ENCODE measurements around the gene FBLIM1.
"Not testable (repeated sequence)": the region's sequence is repeated elsewhere in the genome, so short reads cannot be mapped to it uniquely, and the experiment has no call there.

Gene FBLIM1

GRCh38 chr1:15767941-15768340 is 9.3 kb downstream of the FBLIM1 start:
- DNase-seq (ENCODE audit: low read depth), result no peak

- DNase-seq (ENCODE audit: low read depth), result no peak
Measured at GRCh38 chr1:15768388-15768787, 9.8 kb downstream of the FBLIM1 start.

DNA sequence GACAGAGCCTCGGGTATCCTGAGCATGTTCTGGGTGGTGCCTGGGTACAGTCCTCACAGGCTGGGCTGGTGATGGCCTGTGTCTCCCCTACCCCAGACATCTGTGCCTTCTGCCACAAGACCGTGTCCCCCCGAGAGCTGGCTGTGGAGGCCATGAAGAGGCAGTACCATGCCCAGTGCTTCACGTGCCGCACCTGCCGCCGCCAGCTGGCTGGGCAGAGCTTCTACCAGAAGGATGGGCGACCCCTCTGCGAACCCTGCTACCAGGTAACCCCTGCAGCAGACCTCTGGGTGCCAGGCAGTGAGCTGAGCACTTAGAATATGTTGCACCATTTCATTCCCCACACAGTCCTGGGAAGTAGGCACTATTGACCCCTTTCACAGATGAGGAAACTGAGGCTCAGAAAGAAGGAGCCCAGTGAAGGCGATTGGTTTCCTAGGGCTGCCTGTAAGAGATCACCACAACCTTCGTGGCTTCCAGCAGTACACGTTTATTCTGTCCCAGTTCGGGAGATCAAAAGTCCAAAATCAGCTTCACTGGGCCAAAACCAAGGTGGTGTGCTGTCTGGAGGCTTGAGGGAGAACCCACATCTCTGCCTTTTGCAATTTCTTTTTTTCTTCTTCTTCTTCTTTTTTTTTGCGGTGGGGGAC is 11.8 kb downstream of the FBLIM1 start:
- no peak for DNase-seq (ENCODE audit: low read depth)

DNA sequence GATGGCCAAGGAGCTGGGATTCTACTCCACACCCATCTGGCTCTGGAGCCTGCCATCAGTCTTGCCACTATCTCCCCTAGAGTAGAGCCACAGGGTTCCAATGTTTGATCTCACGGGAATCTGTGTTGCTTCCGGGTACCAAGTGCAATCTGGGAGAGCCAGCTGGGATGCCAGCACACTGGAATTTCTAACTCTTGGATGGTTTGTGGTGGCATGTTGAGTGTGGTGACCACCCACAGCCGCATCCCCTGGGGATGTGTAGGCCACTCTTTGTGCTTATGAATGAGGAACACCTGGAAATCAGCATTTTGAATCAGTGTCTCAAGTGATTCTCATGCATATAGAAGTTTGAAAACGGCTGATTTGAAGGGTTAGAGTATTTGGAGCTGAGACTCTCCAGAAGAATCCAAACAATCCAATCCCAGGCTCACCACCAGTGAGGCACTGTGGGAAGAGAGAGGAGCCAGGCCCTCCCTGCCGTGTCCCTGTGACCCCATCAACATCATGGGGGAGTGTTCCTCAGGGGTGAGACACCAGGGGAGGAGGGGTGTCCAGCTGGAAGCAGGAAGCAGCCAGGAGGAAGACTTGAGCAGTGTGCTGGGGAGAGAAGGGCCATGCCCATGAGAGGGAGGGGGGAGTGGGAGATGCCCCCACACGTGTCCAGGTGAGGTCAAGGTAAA is 13.4 kb downstream of the FBLIM1 start:
- no peak for DNase-seq (ENCODE audit: low read depth)

DNA sequence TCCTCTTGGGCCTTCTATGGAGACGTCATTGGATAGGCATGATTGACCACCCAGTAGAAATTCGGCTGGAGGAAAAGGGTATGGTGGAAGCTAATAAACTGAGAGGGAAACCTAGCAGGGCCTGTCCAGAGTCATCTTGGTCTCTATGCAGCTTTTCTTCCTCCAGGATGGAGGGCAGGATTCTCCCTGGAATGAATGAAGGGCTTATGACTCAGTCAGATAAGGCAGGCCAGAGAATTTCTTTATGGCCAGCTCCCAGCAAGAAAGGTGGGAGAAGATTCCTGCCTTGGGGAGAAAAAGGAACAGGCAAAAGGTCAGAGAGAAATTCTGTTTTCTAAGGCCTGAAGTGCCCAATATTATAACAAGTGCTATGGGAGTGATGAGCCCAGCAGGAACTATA is 17.1 kb downstream of the FBLIM1 start:
- DNase-seq (ENCODE audit: low read depth), result no peak

DNA sequence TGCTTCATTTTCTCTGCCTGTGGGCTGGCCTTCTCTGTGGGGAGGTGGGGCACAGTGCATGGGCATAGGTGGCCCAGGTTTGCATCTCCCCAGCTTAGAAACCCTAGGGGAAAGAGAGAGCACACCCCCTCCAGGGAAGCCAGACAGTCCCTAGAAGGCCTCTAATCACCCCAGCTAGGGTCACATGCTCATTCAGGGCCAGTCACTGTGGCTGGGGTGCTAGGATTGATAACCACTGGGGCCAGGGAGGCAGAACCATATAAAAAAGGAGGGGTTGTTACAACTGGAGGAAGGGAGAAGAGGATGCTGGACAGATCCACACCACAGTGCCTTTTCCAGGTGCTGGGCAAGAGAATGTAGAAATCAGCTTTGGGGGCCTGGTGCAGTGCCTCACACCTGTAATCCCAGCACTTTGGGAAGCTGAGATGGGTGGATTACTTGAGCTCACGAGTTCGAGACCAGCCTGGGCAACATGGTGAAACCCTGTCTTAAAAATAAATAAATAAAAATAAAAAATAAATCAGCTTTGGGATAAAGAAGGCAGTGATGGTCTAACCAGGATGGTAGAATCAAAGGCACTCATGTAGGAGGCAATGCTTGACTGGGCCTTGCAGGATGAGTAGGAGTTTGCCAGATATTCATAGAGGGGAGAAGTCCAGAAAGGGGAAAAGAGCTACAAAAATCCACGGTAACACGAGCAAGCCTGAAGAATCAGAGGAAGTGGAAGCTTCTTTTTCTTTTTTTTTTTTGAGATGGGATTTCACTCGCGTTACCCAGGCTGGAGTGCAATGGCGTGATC is 19.5 kb downstream of the FBLIM1 start:
- no peak for DNase-seq (ENCODE audit: low read depth)

DNA sequence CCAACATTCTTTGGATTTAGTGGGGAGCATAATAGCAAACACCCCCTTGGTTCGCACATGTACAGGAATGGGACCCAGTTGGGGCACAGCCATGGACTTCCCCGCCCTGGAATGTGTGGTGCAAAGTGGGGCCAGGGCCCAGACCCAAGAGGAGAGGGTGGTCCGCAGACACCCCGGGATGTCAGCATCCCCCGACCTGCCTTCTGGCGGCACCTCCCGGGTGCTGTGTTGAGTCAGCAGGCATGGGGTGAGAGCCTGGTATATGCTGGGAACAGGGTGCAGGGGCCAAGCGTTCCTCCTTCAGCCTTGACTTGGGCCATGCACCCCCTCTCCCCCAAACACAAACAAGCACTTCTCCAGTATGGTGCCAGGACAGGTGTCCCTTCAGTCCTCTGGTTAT is 27.1 kb downstream of the FBLIM1 start:
- no peak for DNase-seq (ENCODE audit: low read depth)

GRCh38 chr1:15786581-15786980 is 28.0 kb downstream of the FBLIM1 start:
- DNase-seq (ENCODE audit: low read depth), result no peak

GRCh38 chr1:15788624-15789301 is 30.2 kb downstream of the FBLIM1 start:
- no peak for DNase-seq (ENCODE audit: low read depth)

GRCh38 chr1:15796086-15796462 is 37.5 kb downstream of the FBLIM1 start:
- no peak for DNase-seq (ENCODE audit: low read depth)

- no peak for DNase-seq (ENCODE audit: low read depth)
Measured at GRCh38 chr1:15797614-15798390, 39.2 kb downstream of the FBLIM1 start.

- DNase-seq (ENCODE audit: low read depth), result peak; percentile 99
Measured at GRCh38 chr1:15799004-15799867, 40.6 kb downstream of the FBLIM1 start.

DNA sequence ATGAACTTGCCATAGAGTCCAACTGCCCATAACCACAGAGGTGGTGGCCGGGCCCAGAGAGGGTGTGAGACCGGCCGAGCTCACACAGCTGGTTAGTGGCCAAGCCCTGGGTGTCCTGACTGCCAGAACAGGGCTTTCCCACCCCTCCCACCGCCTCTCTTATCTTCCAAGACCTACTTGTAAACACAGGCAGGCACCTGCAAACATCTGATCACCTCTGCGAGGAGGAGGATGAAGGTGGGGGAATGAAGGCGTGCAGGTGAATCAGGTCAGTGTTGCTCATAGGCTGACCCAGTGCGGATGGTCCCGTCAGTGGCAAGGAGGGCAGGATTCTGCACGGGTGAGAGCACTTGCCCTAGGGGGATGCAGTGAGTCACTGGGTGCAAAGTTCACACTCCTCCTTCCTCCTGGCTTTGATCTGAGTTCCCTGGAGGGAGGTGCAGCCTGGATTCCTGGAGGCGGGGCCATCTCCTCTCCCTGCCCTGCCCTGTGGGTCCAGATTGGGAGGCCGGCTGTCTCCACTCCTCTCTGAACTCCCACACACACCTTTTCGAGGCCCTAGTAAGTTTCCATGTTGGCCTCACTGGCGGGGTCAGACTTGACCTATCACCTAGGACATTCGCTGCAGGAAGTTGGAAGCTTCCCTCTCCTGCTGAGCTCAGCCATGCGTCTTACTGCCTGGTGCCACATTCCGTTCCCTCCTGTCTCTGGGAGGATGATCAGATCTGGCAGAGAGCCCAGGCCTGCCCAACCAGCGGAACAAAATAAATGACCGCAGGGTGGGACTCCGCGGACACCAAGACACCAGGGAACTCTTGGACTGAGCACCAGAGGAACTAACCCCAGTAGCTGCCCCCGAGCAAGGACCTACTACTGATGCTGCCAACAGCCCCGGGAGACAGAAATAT is 41.6 kb downstream of the FBLIM1 start:
- DNase-seq (ENCODE audit: low read depth), result peak; percentile 82

- DNase-seq (ENCODE audit: low read depth), result no peak
Measured at GRCh38 chr1:15802234-15802965, 43.8 kb downstream of the FBLIM1 start.

DNA sequence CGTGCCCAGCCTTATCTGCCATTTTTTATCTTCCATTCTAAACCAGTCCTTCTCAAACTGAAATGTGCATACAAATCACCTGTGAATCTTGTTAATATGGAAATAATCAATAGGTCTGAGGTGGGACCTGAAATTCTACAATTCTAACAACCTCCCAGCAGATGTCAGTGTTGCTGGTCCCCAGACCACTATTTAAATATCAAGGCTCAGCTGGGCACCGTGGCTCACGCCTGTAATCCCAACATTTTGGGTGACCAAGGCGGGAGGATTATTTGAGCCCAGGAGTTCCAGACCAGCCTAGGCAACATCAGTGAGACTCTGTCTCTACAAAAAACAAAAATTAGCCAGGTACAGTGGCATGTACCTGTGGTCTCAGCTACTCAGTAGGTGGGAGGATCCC is 44.8 kb downstream of the FBLIM1 start:
- no peak for DNase-seq (ENCODE audit: low read depth)

DNA sequence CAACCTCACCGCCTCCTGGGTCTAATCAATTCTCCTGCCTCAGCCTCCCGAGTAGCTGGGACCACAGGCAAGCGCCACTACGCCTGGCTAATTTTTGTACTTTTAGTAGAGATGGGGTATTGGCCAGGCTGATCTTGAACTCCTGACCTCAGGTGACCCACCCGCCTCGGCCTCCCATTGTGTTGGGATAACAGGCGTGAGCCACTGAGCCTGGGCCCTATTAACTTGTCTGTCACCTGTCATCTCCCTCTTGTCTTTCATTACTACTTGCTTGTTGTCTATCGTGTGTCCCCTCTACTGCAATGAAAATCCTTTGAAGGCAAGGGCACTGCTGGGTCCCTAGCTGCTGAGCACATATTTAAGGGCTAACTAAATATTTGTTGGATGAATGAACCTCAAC is 45.5 kb downstream of the FBLIM1 start:
- DNase-seq (ENCODE audit: low read depth), result no peak

- no peak for DNase-seq (ENCODE audit: low read depth)
Measured at GRCh38 chr1:15807121-15807520, 48.5 kb downstream of the FBLIM1 start.

DNA sequence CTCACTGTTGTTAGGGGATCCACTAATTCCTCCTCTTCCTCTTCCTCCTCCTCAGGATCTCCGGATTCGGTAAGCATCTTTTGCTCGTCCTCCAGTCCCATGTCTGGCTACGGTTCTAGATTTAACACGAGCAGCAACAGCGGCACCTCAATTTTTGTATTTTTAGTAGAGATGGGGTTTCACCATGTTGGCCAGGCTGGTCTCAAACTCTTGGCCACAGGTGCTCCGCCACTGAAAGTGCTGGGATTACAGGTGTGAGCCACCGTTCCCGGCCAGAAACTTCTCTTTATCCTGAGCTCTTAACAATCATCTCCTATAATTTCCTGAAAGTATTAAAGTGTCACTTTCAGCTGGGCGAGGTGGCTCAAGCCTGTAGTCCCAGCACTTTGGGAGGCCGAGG is 49.0 kb downstream of the FBLIM1 start, which contains the start of gene UQCRHL:
UQCRHL (minus strand) TSS at position 101 of the 400 bp plus-strand sequence; CDS start at position 101, 0 bp downstream.
- not testable (repeated sequence) for DNase-seq (ENCODE audit: low read depth)

DNA sequence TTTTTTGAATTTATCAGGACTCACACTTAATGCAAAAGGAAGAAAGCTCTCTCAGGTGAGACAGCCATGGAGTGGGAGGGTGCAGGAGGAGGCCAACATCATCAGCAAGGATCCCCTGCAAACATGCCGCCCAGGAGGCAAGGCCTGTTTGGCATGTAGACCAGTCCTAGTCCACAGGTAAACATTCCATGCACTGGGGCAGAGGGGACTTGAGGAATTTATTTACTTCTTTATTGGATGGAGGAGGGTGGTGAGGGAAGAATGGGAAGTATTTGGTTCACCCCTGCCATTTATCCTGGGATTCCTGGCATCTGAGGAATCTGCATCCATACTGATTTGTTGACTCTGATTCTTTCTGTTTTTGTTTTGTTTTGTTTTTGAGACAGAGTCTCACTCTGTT is 50.4 kb downstream of the FBLIM1 start:
- no peak for DNase-seq (ENCODE audit: low read depth)

All from HS-27A (cell line).